ENCODE measurements around the gene GASK1A.

DNA sequence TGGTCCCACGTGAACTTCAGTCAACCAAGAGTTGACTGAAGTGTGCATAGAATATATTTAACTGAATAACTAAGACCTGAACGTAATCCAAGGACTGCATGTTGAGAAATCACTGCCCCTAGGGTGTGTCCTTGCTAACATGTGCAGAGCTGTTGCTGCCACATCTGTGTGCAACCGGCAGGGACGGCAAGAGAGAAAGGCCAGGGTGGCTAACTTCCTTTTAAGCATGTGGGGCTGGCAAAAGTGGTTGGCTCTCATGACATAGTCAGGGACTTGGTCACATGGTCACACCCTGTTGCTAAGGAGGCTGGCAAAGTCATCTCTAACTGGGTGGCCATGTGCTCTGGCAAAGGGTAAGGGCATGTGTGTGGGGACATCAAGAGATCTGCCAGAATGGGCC is 52.4 kb downstream of the GASK1A start:
- TF ChIP-seq CTCF (IDR thresholded peaks at IDR 0.05), result no peak
- no peak for TF ChIP-seq POLR2A (IDR thresholded peaks at IDR 0.05)
